ENCODE results near the gene POLR2A. TPM values are rescaled to one million over a fixed set of nuclear protein-coding genes. Genes with fewer than 3 reads are reported as not detected.

Gene POLR2A
- total RNA-seq, 6 donors from 2014 or later = 79.5 to 139 (median 112) TPM

- no peak overlapping the region for H3K27ac ChIP-seq
- TF ChIP-seq POLR2A (IDR thresholded peaks at IDR 0.05) (no peak), POLR2AphosphoS5 (IDR thresholded peaks at IDR 0.05) (no peak), CTCF (IDR thresholded peaks at IDR 0.05) (peak; percentile 34 to 56 (median 48)), EP300 (IDR thresholded peaks at IDR 0.05) (no peak)
- no peaks in the 10 kb centered on the region for H3K4me1 ChIP-seq
- H3K9me3 ChIP-seq = peaks cover 0 to 1% (median 0%) of the 10 kb centered on the region in 4 donors
- WGBS, 2 donors = 31 to 37% methylated on average over 10 of the region's 10 CpGs
- no peak overlapping the region for H3K4me3 ChIP-seq
- H3K36me3 ChIP-seq = no peaks in the 10 kb centered on the region
- H3K27me3 ChIP-seq = no peaks in the 10 kb centered on the region
- DNase-seq (peak in 1 of 2 donors; percentile 42), ATAC-seq (ENCODE audit: low FRiP score in 2 of 2) (peak in 1 of 2 donors; percentile 62)
These were observed 38.9 kb downstream of the POLR2A start for GRCh38 chr17:7523033-7523432.

- DNase-seq = no peak
- Histone ChIP-seq H3K4me3 (no peak overlapping the region), H3K9me3 (peaks cover 0 to 20% (median 12%) of the 10 kb centered on the region in 4 donors), H3K27me3 (no peaks in the 10 kb centered on the region), H3K4me1 (no peaks in the 10 kb centered on the region), H3K36me3 (no peaks in the 10 kb centered on the region), H3K27ac (no peak overlapping the region)
- no peak for ATAC-seq (ENCODE audit: low FRiP score in 2 of 2)
- no peak for TF ChIP-seq EP300 (IDR thresholded peaks at IDR 0.05)
- TF ChIP-seq CTCF (IDR thresholded peaks at IDR 0.05) = no peak
- TF ChIP-seq POLR2AphosphoS5 (IDR thresholded peaks at IDR 0.05) = no peak
- TF ChIP-seq POLR2A (IDR thresholded peaks at IDR 0.05) = no peak
These were observed 44.7 kb downstream of the POLR2A start for GRCh38 chr17:7528842-7529241.

GRCh38 chr17:7530023-7530900 is 46.1 kb downstream of the POLR2A start:
- 90 to 92% methylated on average over 5 to 6 of the region's 6 CpGs for WGBS, 2 donors
- Histone ChIP-seq H3K4me1 (no peaks in the 10 kb centered on the region), H3K9me3 (peaks cover 0 to 20% (median 12%) of the 10 kb centered on the region in 4 donors), H3K27ac (no peak overlapping the region), H3K27me3 (no peaks in the 10 kb centered on the region), H3K4me3 (no peak overlapping the region), H3K36me3 (no peaks in the 10 kb centered on the region)
- no peak for TF ChIP-seq CTCF (IDR thresholded peaks at IDR 0.05)
- TF ChIP-seq EP300 (IDR thresholded peaks at IDR 0.05) = no peak
- no peak for TF ChIP-seq POLR2A (IDR thresholded peaks at IDR 0.05)
- TF ChIP-seq POLR2AphosphoS5 (IDR thresholded peaks at IDR 0.05) = no peak
- ATAC-seq (ENCODE audit: low FRiP score in 2 of 2) (no peak), DNase-seq (no peak)

DNA sequence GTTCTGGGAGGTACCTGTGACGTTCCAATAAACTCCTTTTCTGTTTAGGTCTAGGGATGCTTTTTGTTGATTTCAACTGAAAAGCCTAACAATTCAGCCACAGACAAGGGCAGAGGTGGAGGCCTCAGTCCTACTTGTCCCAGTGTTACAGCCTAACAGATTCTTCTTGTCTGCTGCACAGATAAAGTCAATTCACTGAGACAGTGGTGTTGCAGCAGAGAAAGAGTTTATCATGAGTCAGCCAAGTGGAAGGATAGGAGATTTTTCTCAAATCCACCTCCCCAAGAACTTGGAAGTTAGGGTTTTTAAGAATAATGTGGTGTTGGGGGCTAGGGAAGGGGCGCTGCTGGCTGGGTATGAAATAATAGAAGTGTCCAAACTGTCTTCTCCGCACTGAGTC is 53.9 kb downstream of the POLR2A start:
- Histone ChIP-seq H3K27me3 (no peaks in the 10 kb centered on the region), H3K4me3 (no peak overlapping the region), H3K4me1 (no peaks in the 10 kb centered on the region), H3K9me3 (peaks cover 0 to 12% (median 0%) of the 10 kb centered on the region in 4 donors), H3K27ac (no peak overlapping the region), H3K36me3 (no peaks in the 10 kb centered on the region)
- TF ChIP-seq EP300 (IDR thresholded peaks at IDR 0.05) (no peak), POLR2A (IDR thresholded peaks at IDR 0.05) (no peak), CTCF (IDR thresholded peaks at IDR 0.05) (no peak), POLR2AphosphoS5 (IDR thresholded peaks at IDR 0.05) (no peak)
- 59 to 72% methylated on average over 3 of the region's 3 CpGs for WGBS, 2 donors
- ATAC-seq (ENCODE audit: low FRiP score in 2 of 2) (no peak), DNase-seq (no peak)
